KMS-11 (cell line): Measurements from ENCODE around the gene TTC23L.

Experiments used
- H2AFZ ChIP-seq: fragments of 200-600 bp; sonication (generic); 2 replicates; pipeline ENCODE4 v1.6.1; 2016; ENCODE audit warnings: antibody characterized with exemption, mixed run types, low read depth
- H3K27ac ChIP-seq: fragments of 200-600 bp; sonication (generic); 2 replicates; pipeline ENCODE4 v1.6.1; 2016; ENCODE audit warnings: mild to moderate bottlenecking, mixed run types
- H3K27me3 ChIP-seq: fragments of 200-600 bp; sonication (generic); 2 replicates; pipeline ENCODE4 v1.6.1; 2017; ENCODE audit warnings: mild to moderate bottlenecking, low read depth, mixed run types, moderate library complexity; ENCODE audit not compliant: insufficient read depth
- H3K36me3 ChIP-seq: fragments of 200-600 bp; sonication (generic); 2 replicates; pipeline ENCODE4 v1.6.1; 2017; ENCODE audit warnings: mild to moderate bottlenecking, mixed run types; ENCODE audit not compliant: insufficient read depth
- H3K4me1 ChIP-seq: fragments of 200-600 bp; sonication (generic); 2 replicates; pipeline ENCODE4 v1.6.1; 2016; ENCODE audit warnings: mild to moderate bottlenecking, low read depth, mixed run types; ENCODE audit not compliant: poor library complexity, severe bottlenecking
- H3K4me2 ChIP-seq: fragments of 200-600 bp; sonication (generic); 2 replicates; pipeline ENCODE4 v1.7.0; 2016; ENCODE audit warnings: mild to moderate bottlenecking, mixed run types
- H3K4me3 ChIP-seq: fragments of 200-600 bp; sonication (generic); IDR thresholded peaks from 2 replicates; pipeline ENCODE4 v1.6.1; 2017; ENCODE audit warnings: low read depth, low read length, mixed read lengths; ENCODE audit not compliant: insufficient read depth
- H3K79me2 ChIP-seq: fragments of 200-600 bp; sonication (generic); 2 replicates; pipeline ENCODE4 v1.6.1; 2016; ENCODE audit warnings: low read depth, mixed run types; ENCODE audit not compliant: insufficient read depth
- H3K9ac ChIP-seq: fragments of 200-600 bp; sonication (generic); 2 replicates; pipeline ENCODE4 v1.6.1; 2016; ENCODE audit warnings: mild to moderate bottlenecking, mixed run types
- H4K20me1 ChIP-seq: fragments of 200-600 bp; sonication (generic); 2 replicates; pipeline ENCODE4 v1.6.1; 2016; ENCODE audit warnings: mild to moderate bottlenecking, mixed run types; ENCODE audit not compliant: insufficient read depth
- CTCF ChIP-seq: fragments of 200-600 bp; sonication (generic); conservative IDR thresholded peaks from 2 replicates; pipeline ENCODE4 v1.6.1; 2017; ENCODE audit warnings: low read depth, mild to moderate bottlenecking, antibody characterized with exemption, low read length, moderate library complexity, mixed read lengths

Gene TTC23L

GRCh38 chr5:34894716-34895115 is 55.8 kb downstream of the TTC23L start:
- no peak for TF ChIP-seq CTCF
- H3K4me2 ChIP-seq, result no peak overlapping the region
- no peaks in the 10 kb centered on the region for H4K20me1 ChIP-seq
- no peaks in the 10 kb centered on the region for H3K4me1 ChIP-seq
- no peak overlapping the region for H3K27ac ChIP-seq
- no peaks in the 10 kb centered on the region for H3K27me3 ChIP-seq
- H3K9ac ChIP-seq, result no peak overlapping the region
- no peaks in the 10 kb centered on the region for H3K79me2 ChIP-seq
- H2AFZ ChIP-seq, result no peak overlapping the region
- H3K36me3 ChIP-seq, result no peaks in the 10 kb centered on the region
- H3K4me3 ChIP-seq, result no peak overlapping the region

GRCh38 chr5:34895641-34896419 is 56.9 kb downstream of the TTC23L start:
- H3K4me1 ChIP-seq, result no peaks in the 10 kb centered on the region
- no peak overlapping the region for H3K4me2 ChIP-seq
- H4K20me1 ChIP-seq, result no peaks in the 10 kb centered on the region
- H3K36me3 ChIP-seq, result no peaks in the 10 kb centered on the region
- no peak overlapping the region for H3K4me3 ChIP-seq
- no peak overlapping the region for H3K9ac ChIP-seq
- no peaks in the 10 kb centered on the region for H3K27me3 ChIP-seq
- H3K27ac ChIP-seq, result no peak overlapping the region
- H2AFZ ChIP-seq, result no peak overlapping the region
- H3K79me2 ChIP-seq, result no peaks in the 10 kb centered on the region
- no peak for TF ChIP-seq CTCF

GRCh38 chr5:34897646-34898045 is 58.7 kb downstream of the TTC23L start:
- no peak overlapping the region for H2AFZ ChIP-seq
- TF ChIP-seq CTCF, result no peak
- no peaks in the 10 kb centered on the region for H3K4me1 ChIP-seq
- H3K4me3 ChIP-seq, result no peak overlapping the region
- H4K20me1 ChIP-seq, result no peaks in the 10 kb centered on the region
- no peaks in the 10 kb centered on the region for H3K79me2 ChIP-seq
- H3K9ac ChIP-seq, result no peak overlapping the region
- no peaks in the 10 kb centered on the region for H3K36me3 ChIP-seq
- H3K4me2 ChIP-seq, result no peak overlapping the region
- H3K27ac ChIP-seq, result no peak overlapping the region
- no peaks in the 10 kb centered on the region for H3K27me3 ChIP-seq

GRCh38 chr5:34898258-34898895 is 59.4 kb downstream of the TTC23L start:
- Histone ChIP-seq H3K79me2 (no peaks in the 10 kb centered on the region), H3K4me2 (no peak overlapping the region), H3K27ac (no peak overlapping the region), H2AFZ (no peak overlapping the region), H3K4me3 (no peak overlapping the region), H4K20me1 (no peaks in the 10 kb centered on the region), H3K4me1 (no peaks in the 10 kb centered on the region), H3K27me3 (no peaks in the 10 kb centered on the region), H3K9ac (no peak overlapping the region), H3K36me3 (no peaks in the 10 kb centered on the region)
- TF ChIP-seq CTCF, result peak; percentile 83
